ENCODE results near the gene SLC7A1.

DNA sequence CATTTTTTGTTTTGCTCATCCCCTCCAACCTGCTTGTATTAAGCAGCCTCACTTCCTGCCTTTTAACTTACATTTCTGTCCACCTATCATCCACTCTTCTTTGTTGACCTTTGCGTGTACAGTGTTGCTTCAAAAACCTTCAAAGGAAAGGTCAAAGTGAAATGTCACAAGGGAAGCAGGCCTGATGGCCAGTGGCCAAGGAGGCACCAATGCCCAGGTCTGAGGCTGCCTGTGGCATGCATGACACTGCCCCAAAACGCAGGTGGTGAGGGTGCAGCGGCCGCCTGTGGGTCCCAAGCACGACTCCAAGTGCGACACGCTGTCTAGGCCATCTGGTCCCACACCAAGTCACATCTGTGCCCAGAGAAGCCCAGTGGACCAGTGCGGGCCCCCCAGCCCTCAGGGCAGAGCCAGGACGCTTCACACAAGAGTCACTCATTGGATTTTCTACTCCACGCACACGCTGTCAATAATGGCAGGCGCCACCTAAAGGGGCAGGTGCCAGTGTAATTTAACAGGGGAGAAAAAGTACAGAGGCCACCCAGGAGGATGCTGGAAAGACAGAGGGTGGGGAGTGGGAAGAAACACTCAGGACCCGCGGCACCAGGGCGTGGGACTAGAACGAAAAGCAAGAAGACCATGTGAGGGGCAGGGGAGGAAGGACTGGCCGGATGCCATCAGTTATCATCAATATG is 23.5 kb downstream of the SLC7A1 start:
- TF ChIP-seq, protein P1, sequence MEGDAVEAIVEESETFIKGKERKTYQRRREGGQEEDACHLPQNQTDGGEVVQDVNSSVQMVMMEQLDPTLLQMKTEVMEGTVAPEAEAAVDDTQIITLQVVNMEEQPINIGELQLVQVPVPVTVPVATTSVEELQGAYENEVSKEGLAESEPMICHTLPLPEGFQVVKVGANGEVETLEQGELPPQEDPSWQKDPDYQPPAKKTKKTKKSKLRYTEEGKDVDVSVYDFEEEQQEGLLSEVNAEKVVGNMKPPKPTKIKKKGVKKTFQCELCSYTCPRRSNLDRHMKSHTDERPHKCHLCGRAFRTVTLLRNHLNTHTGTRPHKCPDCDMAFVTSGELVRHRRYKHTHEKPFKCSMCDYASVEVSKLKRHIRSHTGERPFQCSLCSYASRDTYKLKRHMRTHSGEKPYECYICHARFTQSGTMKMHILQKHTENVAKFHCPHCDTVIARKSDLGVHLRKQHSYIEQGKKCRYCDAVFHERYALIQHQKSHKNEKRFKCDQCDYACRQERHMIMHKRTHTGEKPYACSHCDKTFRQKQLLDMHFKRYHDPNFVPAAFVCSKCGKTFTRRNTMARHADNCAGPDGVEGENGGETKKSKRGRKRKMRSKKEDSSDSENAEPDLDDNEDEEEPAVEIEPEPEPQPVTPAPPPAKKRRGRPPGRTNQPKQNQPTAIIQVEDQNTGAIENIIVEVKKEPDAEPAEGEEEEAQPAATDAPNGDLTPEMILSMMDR (IDR thresholded peaks at IDR 0.05; ENCODE audit: poor library complexity) = no peak
- no peak for TF ChIP-seq EZH2 (IDR thresholded peaks at IDR 0.05; ENCODE audit: borderline replicate concordance)
- no peak for TF ChIP-seq EZH2phosphoT487 (IDR thresholded peaks at IDR 0.05; ENCODE audit: low read depth, severe bottlenecking, unreplicated experiment)

Measured in hepatocyte (in vitro differentiated cells).